Transverse colon (tissue), 4 donors: Measurements from ENCODE around the gene HIVEP3. TPM values are rescaled to one million over a fixed set of nuclear protein-coding genes. Genes with fewer than 3 reads are reported as not detected.

Source experiments
- DNase-seq: peaks from one replicate; pipeline ENCODE4 v3.0.0-alpha.2; 2019
- H3K27ac ChIP-seq, 4 donors: fragments of 200-600 bp; sonication (generic); 2 replicates each; pipeline ENCODE4 v1.5.1; 2016 to 2018; ENCODE audit warnings: inconsistent platforms in 4 of 4
- H3K27me3 ChIP-seq: fragments of 200-600 bp; sonication (generic); 2 replicates; pipeline ENCODE4 v1.5.1; 2017; ENCODE audit warnings: inconsistent platforms
- H3K36me3 ChIP-seq, 4 donors: fragments of 200-600 bp; sonication (generic); 2 replicates each; pipeline ENCODE4 v1.5.1; 2017 to 2019; ENCODE audit warnings: inconsistent platforms in 4 of 4
- H3K4me1 ChIP-seq, 4 donors: fragments of 200-600 bp; sonication (generic); 2 replicates each; pipeline ENCODE4 v1.5.1; 2017 to 2020; ENCODE audit warnings: inconsistent platforms in 4 of 4
- H3K4me3 ChIP-seq, 4 donors: fragments of 200-600 bp; sonication (generic); 1 replicate in 1 of 4; 2 replicates in 3 of 4; pipeline versions ENCODE4 v1.5.1 to v1.6.1; 2017 to 2019; ENCODE audit warnings: inconsistent platforms in 4 of 4
- H3K9me3 ChIP-seq, 2 donors: fragments of 200-600 bp; sonication (generic); 2 replicates each; pipeline ENCODE4 v1.5.1; 2017 to 2019; ENCODE audit warnings: inconsistent platforms in 2 of 2
- CTCF ChIP-seq, 5 experiments: fragments of 200-600 bp in 3 of 5; fragments of 450-650 bp in 2 of 5; sonication (generic) in 3 of 5; IDR thresholded peaks; 1 replicate in 2 of 5; 2 replicates in 3 of 5; pipeline ENCODE4 v1.5.1; 2016 to 2017; ENCODE audit warnings: antibody characterized with exemption in 5 of 5, inconsistent platforms in 3 of 5, mild to moderate bottlenecking in 2 of 5, moderate library complexity in 1 of 5
- EP300 ChIP-seq: sonication (generic); formaldehyde crosslinking; IDR thresholded peaks from one replicate; pipeline ENCODE4 v1.6.1; 2017; ENCODE audit warnings: antibody characterized with exemption, low read depth
- POLR2A ChIP-seq: fragments of 450-650 bp; IDR thresholded peaks from one replicate; pipeline ENCODE4 v1.6.1; 2016; ENCODE audit warnings: antibody characterized with exemption, mild to moderate bottlenecking, moderate library complexity
- POLR2AphosphoS5 ChIP-seq, 3 donors: sonication (generic); formaldehyde crosslinking; IDR thresholded peaks; one replicate each; pipeline ENCODE4 v1.6.1; 2016; ENCODE audit warnings: antibody characterized with exemption in 3 of 3
- WGBS, 2 donors: methylation state at CpG; one replicate each; pipeline ENCODE4 v1.1.5; 2018; ENCODE audit warnings: low coverage in 1 of 2; 5-methylcytosine and 5-hydroxymethylcytosine counted together
- in situ Hi-C, 4 donors: fragments of 200-750 bp; cut with MboI; loops; one replicate each; pipeline versions ENCODE4 v1.15.0 to v1.15.1; 2017; ENCODE audit warnings: low sequenced_read_pairs in 3 of 4, low pct_ligation_motif_present in 1 of 4, low pct_unique_long_range_greater_than_20kb in 1 of 4
- intact Hi-C: fragments of 100-400 bp; cut with DNase I; formaldehyde crosslinking; loops from one replicate; pipeline ENCODE4 v1.15.1; 2023; ENCODE audit warnings: low total_unique reads
- total RNA-seq, 4 donors: library from RNA; depleted of rRNA; stranded (reverse); fragments of >200 nt; gene quantifications; one replicate each; pipeline ENCODE4 v1.1.0, GENCODE V29; 2016

HIVEP3 gene
- total RNA-seq, 4 donors from 2014 or later: 3.7 to 15.0 (median 5.2) TPM

GRCh38 chr1:41758904-41759548, 159.7 kb downstream of the HIVEP3 start:
- 87 to 96% methylated on average over 2 to 3 of the region's 3 CpGs for WGBS, 2 donors
- Histone ChIP-seq H3K9me3 (no peaks in the 10 kb centered on the region), H3K36me3 (no peaks in the 10 kb centered on the region), H3K4me3 (no peak overlapping the region), H3K27ac (no peak overlapping the region), H3K4me1 (no peaks in the 10 kb centered on the region), H3K27me3 (no peaks in the 10 kb centered on the region)
- DNase-seq: no peak
- in situ Hi-C loops: no loop called here
- TF ChIP-seq EP300 (no peak), CTCF (IDR thresholded peaks at IDR 0.05) (no peak), POLR2AphosphoS5 (IDR thresholded peaks at IDR 0.05) (no peak), POLR2A (no peak)
- intact Hi-C loops: no loop called here

- intact Hi-C loops: no loop called here
- WGBS, 2 donors: 84% methylated on average over 2 of the region's 2 CpGs; no CpG with 5 or more reads in 1 of the 2 donors
- H3K9me3 ChIP-seq: no peaks in the 10 kb centered on the region
- no peaks in the 10 kb centered on the region for H3K36me3 ChIP-seq
- no peak overlapping the region for H3K4me3 ChIP-seq
- no peak overlapping the region for H3K27ac ChIP-seq
- no peak for TF ChIP-seq POLR2AphosphoS5 (IDR thresholded peaks at IDR 0.05)
- TF ChIP-seq EP300: no peak
- TF ChIP-seq CTCF (IDR thresholded peaks at IDR 0.05): no peak
- TF ChIP-seq POLR2A: no peak
- no peaks in the 10 kb centered on the region for H3K27me3 ChIP-seq
- in situ Hi-C loops: no loop called here
- DNase-seq: no peak
- H3K4me1 ChIP-seq: no peaks in the 10 kb centered on the region
Observed at GRCh38 chr1:41758500-41758899, 160.2 kb downstream of the HIVEP3 start.

- Histone ChIP-seq H3K4me1 (no peaks in the 10 kb centered on the region), H3K9me3 (no peaks in the 10 kb centered on the region), H3K4me3 (no peak overlapping the region), H3K27me3 (no peaks in the 10 kb centered on the region), H3K36me3 (no peaks in the 10 kb centered on the region), H3K27ac (no peak overlapping the region)
- intact Hi-C loops: no loop called here
- in situ Hi-C loops: no loop called here
- no peak for TF ChIP-seq EP300
- no peak for TF ChIP-seq POLR2A
- TF ChIP-seq CTCF (IDR thresholded peaks at IDR 0.05): no peak
- no peak for TF ChIP-seq POLR2AphosphoS5 (IDR thresholded peaks at IDR 0.05)
- 71 to 78% methylated on average over 5 to 6 of the region's 6 CpGs for WGBS, 2 donors
- DNase-seq: no peak
Observed at GRCh38 chr1:41754540-41754939, 164.2 kb downstream of the HIVEP3 start.

- no peaks in the 10 kb centered on the region for H3K36me3 ChIP-seq
- no peaks in the 10 kb centered on the region for H3K27me3 ChIP-seq
- in situ Hi-C loops: no loop called here
- intact Hi-C loops: no loop called here
- H3K4me3 ChIP-seq: no peak overlapping the region
- TF ChIP-seq CTCF (IDR thresholded peaks at IDR 0.05) (no peak), POLR2AphosphoS5 (IDR thresholded peaks at IDR 0.05) (no peak), EP300 (no peak), POLR2A (no peak)
- H3K4me1 ChIP-seq: no peaks in the 10 kb centered on the region
- no peaks in the 10 kb centered on the region for H3K9me3 ChIP-seq
- no peak overlapping the region for H3K27ac ChIP-seq
- WGBS, 2 donors: 86 to 88% methylated on average over 4 to 9 of the region's 9 CpGs
- no peak for DNase-seq
Observed at GRCh38 chr1:41752514-41753170, 166.1 kb downstream of the HIVEP3 start.
